HCT116 (cell line): ENCODE measurements around the gene UBE2E2. TPM values are rescaled to one million over a fixed set of nuclear protein-coding genes. Genes with fewer than 3 reads are reported as not detected.

Experiments used
- ATAC-seq: fragments of 200-7000 bp; cut with Tn5 transposase; 2 replicates; pipeline ENCODE4 v1.9.1; 2020; ENCODE audit warnings: mild to moderate bottlenecking, moderate library complexity
- BruUV-seq: library from RNA; stranded (reverse); fragments of 400-500 nt; replicated peaks from 2 replicates; lab custom pipeline; 2021; lab: Mats Ljungman, UMichigan
- CTCF ChIA-PET: fragments of 300-600 bp; sonication (Branson Sonifier 250); formaldehyde crosslinking; loops from one replicate; lab custom pipeline; 2021; ENCODE audit warnings: antibody characterized with exemption; lab: Charles Lee
- POLR2A ChIA-PET: fragments of 300-600, 350-600 bp; sonication (Branson Sonifier 250); formaldehyde crosslinking; loops from one replicate; lab custom pipeline; 2021; ENCODE audit warnings: antibody characterized with exemption; lab: Charles Lee
- RAD21 ChIA-PET, 2 experiments: fragments of 300-600 bp; sonication (Branson Sonifier 250); formaldehyde crosslinking; loops; one replicate each; lab custom pipeline; 2023; ENCODE audit warnings: low total read pairs in 2 of 2; ENCODE audit not compliant: uncharacterized antibody in 2 of 2, unreplicated experiment in 2 of 2, low non-redundant PET in 1 of 2; lab: Charles Lee
- DNase-seq: peaks from one replicate; pipeline ENCODE4 v3.0.0-alpha.2; 2010; ENCODE audit warnings: low read depth, low spot score
- H2AFZ ChIP-seq: fragments of 200-600 bp; shearing (Covaris generic), sonication (generic); 2 replicates; pipeline ENCODE4 v1.6.1; 2017; ENCODE audit warnings: low read depth, mixed run types, mixed read lengths, antibody characterized with exemption, low read length; ENCODE audit not compliant: poor library complexity, severe bottlenecking
- H3K27ac ChIP-seq: 2 replicates; pipeline ENCODE4 v1.5.1; 2012; ENCODE audit warnings: low read depth, low read length
- H3K27me3 ChIP-seq: fragments of 200-600 bp; sonication (generic); 2 replicates; pipeline ENCODE4 v1.6.1; 2016; ENCODE audit warnings: mixed run types, low read length, mixed read lengths; ENCODE audit not compliant: insufficient read depth
- H3K36me3 ChIP-seq, 2 experiments: fragments of 200-500 bp in 1 of 2; fragments of 200-600 bp in 1 of 2; sonication (Bioruptor generic) in 1 of 2; sonication (generic) in 1 of 2; 2 replicates each; pipeline versions ENCODE4 v1.5.1 to v1.6.1; 2014 to 2016; ENCODE audit warnings: low read length in 2 of 2, inconsistent platforms in 1 of 2, mixed read lengths in 1 of 2, mixed run types in 1 of 2; ENCODE audit not compliant: insufficient read depth in 2 of 2, control insufficient read depth in 1 of 2
- H3K4me1 ChIP-seq, 2 experiments: fragments of 200-600 bp in 1 of 2; sonication (generic) in 1 of 2; 2 replicates each; pipeline versions ENCODE4 v1.5.1 to v1.6.1; 2012 to 2017; ENCODE audit warnings: low read length in 2 of 2, inconsistent platforms in 1 of 2, mild to moderate bottlenecking in 1 of 2, mixed read lengths in 1 of 2, mixed run types in 1 of 2, moderate library complexity in 1 of 2; ENCODE audit not compliant: insufficient read depth in 2 of 2, control insufficient read depth in 1 of 2
- H3K4me2 ChIP-seq: fragments of 200-600 bp; sonication (generic); 2 replicates; pipeline ENCODE4 v1.6.1; 2017; ENCODE audit warnings: mixed run types, low read length, mixed read lengths
- H3K4me3 ChIP-seq, 2 experiments: fragments of 200-600 bp in 1 of 2; sonication (generic) in 1 of 2; replicated peaks in 1 of 2; 2 replicates each; pipeline ENCODE4 v1.5.1; 2011 to 2016; ENCODE audit warnings: low read length in 2 of 2, control low read depth in 1 of 2, low read depth in 1 of 2, mild to moderate bottlenecking in 1 of 2, mixed read lengths in 1 of 2, mixed run types in 1 of 2
- H3K79me2 ChIP-seq: fragments of 200-600 bp; sonication (generic); 2 replicates; pipeline ENCODE4 v1.6.1; 2017; ENCODE audit warnings: mild to moderate bottlenecking, mixed run types, low read length, moderate library complexity, mixed read lengths; ENCODE audit not compliant: insufficient read depth
- H3K9ac ChIP-seq: fragments of 200-600 bp; sonication (generic); 2 replicates; pipeline ENCODE4 v1.6.1; 2016; ENCODE audit warnings: low read length, mixed read lengths
- H3K9me2 ChIP-seq: fragments of 200-600 bp; sonication (generic), shearing (Covaris generic); 2 replicates; pipeline ENCODE4 v1.6.1; 2017; ENCODE audit warnings: mixed run types, mild to moderate bottlenecking, moderate library complexity; ENCODE audit not compliant: insufficient read depth
- H3K9me3 ChIP-seq, 2 experiments: fragments of 200-500 bp in 1 of 2; fragments of 200-600 bp in 1 of 2; sonication (Bioruptor generic) in 1 of 2; sonication (generic) in 1 of 2; 2 replicates each; pipeline ENCODE4 v1.6.1; 2014 to 2017; ENCODE audit warnings: low read length in 2 of 2, mixed read lengths in 2 of 2, inconsistent platforms in 1 of 2, low read depth in 1 of 2, mild to moderate bottlenecking in 1 of 2, mixed run types in 1 of 2, moderate library complexity in 1 of 2; ENCODE audit not compliant: control insufficient read depth in 1 of 2, insufficient read depth in 1 of 2
- H4K20me1 ChIP-seq: fragments of 200-600 bp; sonication (generic), shearing (Covaris generic); 2 replicates; pipeline ENCODE4 v1.6.1; 2017; ENCODE audit warnings: mixed run types, mild to moderate bottlenecking, moderate library complexity; ENCODE audit not compliant: insufficient read depth
- CBX3 ChIP-seq: IDR thresholded peaks from 2 replicates; pipeline ENCODE4 v1.6.1; 2012; ENCODE audit warnings: low read depth
- CEBPB ChIP-seq: IDR thresholded peaks from 2 replicates; pipeline ENCODE4 v1.6.1; 2012; ENCODE audit warnings: low read depth
- ELF1 ChIP-seq: IDR thresholded peaks from 2 replicates; pipeline ENCODE4 v1.6.1; 2012; ENCODE audit warnings: low read depth, borderline replicate concordance
- FOSL1 ChIP-seq: IDR thresholded peaks from 2 replicates; pipeline ENCODE4 v1.6.1; 2012; ENCODE audit warnings: low read depth
- SP1 ChIP-seq: IDR thresholded peaks from 2 replicates; pipeline ENCODE4 v1.6.1; 2012; ENCODE audit warnings: low read depth
- intact Hi-C: fragments of 100-400 bp; cut with micrococcal nuclease; formaldehyde crosslinking; loops from 2 replicates; pipeline ENCODE4 v1.10.0; 2022
- total RNA-seq: library from RNA; stranded (reverse); gene quantifications from one replicate; pipeline ENCODE4 v1.2.1, GENCODE V29; 2021; ENCODE audit not compliant: unreplicated experiment
- TF ChIP-seq, protein P1 (sequence below): IDR thresholded peaks from 2 replicates; pipeline ENCODE4 v1.6.1; 2012; ENCODE audit warnings: low read depth

The UBE2E2 gene
- total RNA-seq, 1 experiment from 2014 or later = 21.4 TPM

DNA sequence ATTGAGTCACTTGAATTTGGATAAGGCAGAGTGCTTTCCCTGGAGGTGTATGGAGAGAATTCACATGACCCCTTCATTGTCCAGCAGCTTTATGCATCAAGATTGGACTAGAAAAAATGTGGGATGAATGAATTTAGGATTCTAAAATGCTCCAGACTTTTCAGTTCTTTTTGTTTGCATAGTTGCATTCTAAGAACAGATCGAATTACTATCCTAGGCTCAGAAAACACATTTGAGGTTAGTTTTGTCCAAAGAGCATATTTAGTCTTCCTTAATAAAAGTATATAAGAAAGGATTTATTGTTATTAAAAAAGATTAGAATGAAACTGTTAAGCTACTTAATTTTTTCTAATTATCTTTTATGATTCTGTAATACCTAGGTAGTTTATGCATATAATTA, 127.4 kb downstream of the UBE2E2 start:
- no peaks in the 10 kb centered on the region for H3K79me2 ChIP-seq
- no peak overlapping the region for H3K4me2 ChIP-seq
- H3K4me1 ChIP-seq = no peaks in the 10 kb centered on the region
- ATAC-seq (no peak), DNase-seq (no peak)
- intact Hi-C loops = no loop called here
- 0 out of 2 replicates have a peak, but pooled peaks cover 11% of the 10 kb centered on the region for H3K27me3 ChIP-seq
- RAD21 ChIA-PET = no interaction called here
- BruUV-seq = no TSS peak
- no peaks in the 10 kb centered on the region for H3K9me3 ChIP-seq
- no peak overlapping the region for H2AFZ ChIP-seq
- no peaks in the 10 kb centered on the region for H3K36me3 ChIP-seq
- H3K27ac ChIP-seq = no peak overlapping the region
- H3K9ac ChIP-seq = no peak overlapping the region
- H3K4me3 ChIP-seq = no peak overlapping the region
- POLR2A ChIA-PET = no interaction called here
- CTCF ChIA-PET = no interaction called here
- no peaks in the 10 kb centered on the region for H3K9me2 ChIP-seq
- peaks cover 6% of the 10 kb centered on the region; the same call in 1 of the 2 replicates for H4K20me1 ChIP-seq
- TF ChIP-seq, protein P1, sequence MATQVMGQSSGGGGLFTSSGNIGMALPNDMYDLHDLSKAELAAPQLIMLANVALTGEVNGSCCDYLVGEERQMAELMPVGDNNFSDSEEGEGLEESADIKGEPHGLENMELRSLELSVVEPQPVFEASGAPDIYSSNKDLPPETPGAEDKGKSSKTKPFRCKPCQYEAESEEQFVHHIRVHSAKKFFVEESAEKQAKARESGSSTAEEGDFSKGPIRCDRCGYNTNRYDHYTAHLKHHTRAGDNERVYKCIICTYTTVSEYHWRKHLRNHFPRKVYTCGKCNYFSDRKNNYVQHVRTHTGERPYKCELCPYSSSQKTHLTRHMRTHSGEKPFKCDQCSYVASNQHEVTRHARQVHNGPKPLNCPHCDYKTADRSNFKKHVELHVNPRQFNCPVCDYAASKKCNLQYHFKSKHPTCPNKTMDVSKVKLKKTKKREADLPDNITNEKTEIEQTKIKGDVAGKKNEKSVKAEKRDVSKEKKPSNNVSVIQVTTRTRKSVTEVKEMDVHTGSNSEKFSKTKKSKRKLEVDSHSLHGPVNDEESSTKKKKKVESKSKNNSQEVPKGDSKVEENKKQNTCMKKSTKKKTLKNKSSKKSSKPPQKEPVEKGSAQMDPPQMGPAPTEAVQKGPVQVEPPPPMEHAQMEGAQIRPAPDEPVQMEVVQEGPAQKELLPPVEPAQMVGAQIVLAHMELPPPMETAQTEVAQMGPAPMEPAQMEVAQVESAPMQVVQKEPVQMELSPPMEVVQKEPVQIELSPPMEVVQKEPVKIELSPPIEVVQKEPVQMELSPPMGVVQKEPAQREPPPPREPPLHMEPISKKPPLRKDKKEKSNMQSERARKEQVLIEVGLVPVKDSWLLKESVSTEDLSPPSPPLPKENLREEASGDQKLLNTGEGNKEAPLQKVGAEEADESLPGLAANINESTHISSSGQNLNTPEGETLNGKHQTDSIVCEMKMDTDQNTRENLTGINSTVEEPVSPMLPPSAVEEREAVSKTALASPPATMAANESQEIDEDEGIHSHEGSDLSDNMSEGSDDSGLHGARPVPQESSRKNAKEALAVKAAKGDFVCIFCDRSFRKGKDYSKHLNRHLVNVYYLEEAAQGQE = no peak
- TF ChIP-seq ELF1 (no peak), CBX3 (no peak), CEBPB (no peak), FOSL1 (no peak), SP1 (no peak)
